Lung microvascular endothelial cell (primary cell): Measurements from ENCODE around the gene TADA2B. TPM values are rescaled to one million over a fixed set of nuclear protein-coding genes. Genes with fewer than 3 reads are reported as not detected.
"Not testable (repeated sequence)": the region's sequence is repeated elsewhere in the genome, so short reads cannot be mapped to it uniquely, and the experiment has no call there.

Experiments used
- DNase-seq, 2 donors: peaks; one replicate each; pipeline versions ENCODE4 v3.0.0 to v3.0.0-alpha.2; 2010; ENCODE audit warnings: low read depth in 2 of 2
- total RNA-seq: library from RNA; depleted of rRNA; stranded (reverse); fragments of >200 nt; gene quantifications from 2 replicates; pipeline ENCODE4 v1.2.1, GENCODE V29; 2014

TADA2B gene
- total RNA-seq, 1 donor from 2014 or later, result 9.5 TPM

- not testable (repeated sequence) for DNase-seq
Observed at GRCh38 chr4:7079909-7080308, 36.7 kb downstream of the TADA2B start.

GRCh38 chr4:7083597-7084563 lies 40.7 kb downstream of the TADA2B start:
- DNase-seq, result no peak

GRCh38 chr4:7084564-7084961 lies 41.4 kb downstream of the TADA2B start:
- DNase-seq, result not testable (repeated sequence)

GRCh38 chr4:7086384-7086783 lies 43.2 kb downstream of the TADA2B start:
- no peak for DNase-seq

GRCh38 chr4:7087036-7087435 lies 43.9 kb downstream of the TADA2B start:
- DNase-seq, result no peak

- no peak for DNase-seq
Observed at GRCh38 chr4:7089213-7089986, 46.2 kb downstream of the TADA2B start.

- DNase-seq, result no peak
Observed at GRCh38 chr4:7092026-7092425, 48.9 kb downstream of the TADA2B start.

GRCh38 chr4:7094916-7095315 lies 51.7 kb downstream of the TADA2B start:
- no peak for DNase-seq

- no peak for DNase-seq
Observed at GRCh38 chr4:7095611-7096155, 52.5 kb downstream of the TADA2B start.

- no peak for DNase-seq
Observed at GRCh38 chr4:7096236-7096635, 53.1 kb downstream of the TADA2B start.

- DNase-seq, result peak; percentile 55 to 61
Observed at GRCh38 chr4:7101692-7102515, 58.7 kb downstream of the TADA2B start.

GRCh38 chr4:7102516-7102909 lies 59.3 kb downstream of the TADA2B start:
- not testable (repeated sequence) for DNase-seq

GRCh38 chr4:7103031-7103606 lies 59.9 kb downstream of the TADA2B start:
- DNase-seq, result peak; percentile 58 to 79

GRCh38 chr4:7103607-7104365 lies 60.6 kb downstream of the TADA2B start:
- DNase-seq, result peak in 1 of 2 donors; percentile 88

GRCh38 chr4:7104366-7105031 lies 61.3 kb downstream of the TADA2B start:
- DNase-seq, result no peak

GRCh38 chr4:7105276-7105675 lies 62.1 kb downstream of the TADA2B start:
- no peak for DNase-seq

- DNase-seq, result no peak
Observed at GRCh38 chr4:7107166-7107905, 64.2 kb downstream of the TADA2B start.
